OCI-LY7 (cell line): ENCODE measurements around the gene CECR2.

ENCODE experiments used
- EZH2phosphoT487 ChIP-seq: fragments of 200-600 bp; sonication (generic); IDR thresholded peaks from 2 replicates; pipeline ENCODE4 v1.6.1; 2018; ENCODE audit warnings: low read depth, borderline replicate concordance, mild to moderate bottlenecking, mixed run types, antibody characterized with exemption, low read length, moderate library complexity, mixed read lengths
- TF ChIP-seq, protein P1 (sequence below): fragments of 200-600 bp; sonication (generic); conservative IDR thresholded peaks from 2 replicates; pipeline ENCODE4 v1.5.1; 2014; ENCODE audit warnings: mild to moderate bottlenecking, antibody characterized with exemption, low read length, moderate library complexity, mixed read lengths

- TF ChIP-seq, protein P1, sequence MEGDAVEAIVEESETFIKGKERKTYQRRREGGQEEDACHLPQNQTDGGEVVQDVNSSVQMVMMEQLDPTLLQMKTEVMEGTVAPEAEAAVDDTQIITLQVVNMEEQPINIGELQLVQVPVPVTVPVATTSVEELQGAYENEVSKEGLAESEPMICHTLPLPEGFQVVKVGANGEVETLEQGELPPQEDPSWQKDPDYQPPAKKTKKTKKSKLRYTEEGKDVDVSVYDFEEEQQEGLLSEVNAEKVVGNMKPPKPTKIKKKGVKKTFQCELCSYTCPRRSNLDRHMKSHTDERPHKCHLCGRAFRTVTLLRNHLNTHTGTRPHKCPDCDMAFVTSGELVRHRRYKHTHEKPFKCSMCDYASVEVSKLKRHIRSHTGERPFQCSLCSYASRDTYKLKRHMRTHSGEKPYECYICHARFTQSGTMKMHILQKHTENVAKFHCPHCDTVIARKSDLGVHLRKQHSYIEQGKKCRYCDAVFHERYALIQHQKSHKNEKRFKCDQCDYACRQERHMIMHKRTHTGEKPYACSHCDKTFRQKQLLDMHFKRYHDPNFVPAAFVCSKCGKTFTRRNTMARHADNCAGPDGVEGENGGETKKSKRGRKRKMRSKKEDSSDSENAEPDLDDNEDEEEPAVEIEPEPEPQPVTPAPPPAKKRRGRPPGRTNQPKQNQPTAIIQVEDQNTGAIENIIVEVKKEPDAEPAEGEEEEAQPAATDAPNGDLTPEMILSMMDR: no peak
- TF ChIP-seq EZH2phosphoT487: no peak
Measured at GRCh38 chr22:17343766-17344165, 25.5 kb upstream of the CECR2 start.
